Fibroblast of skin of right biceps (primary cell): Measurements from ENCODE around the gene SYCE1L.
"Not testable (repeated sequence)": the region's sequence is repeated elsewhere in the genome, so short reads cannot be mapped to it uniquely, and the experiment has no call there.

Experiments
- DNase-seq: peaks from one replicate; pipeline ENCODE4 v3.0.0-alpha.2; 2013

The SYCE1L gene

DNA sequence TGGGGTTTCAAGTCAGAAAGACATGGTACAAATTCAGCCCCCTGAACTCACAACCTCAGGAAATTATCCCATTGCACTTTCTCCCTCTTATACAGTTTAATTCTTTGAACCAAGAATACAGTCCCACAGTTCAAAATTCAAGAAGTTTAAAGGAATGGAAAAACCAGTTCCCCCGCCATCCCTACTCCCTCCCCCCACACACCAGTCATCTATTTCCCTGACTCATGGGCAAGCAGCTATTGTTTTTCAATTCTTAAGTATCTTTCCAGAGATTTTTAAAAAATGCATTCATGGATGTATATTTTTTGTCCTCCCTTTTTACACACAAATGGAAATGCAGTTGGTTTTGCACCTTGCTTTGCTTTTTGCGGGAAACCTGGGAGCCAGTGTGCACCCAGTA lies 7.3 kb downstream of the SYCE1L start:
- no peak for DNase-seq

GRCh38 chr16:77207030-77207429 lies 7.8 kb downstream of the SYCE1L start:
- no peak for DNase-seq

GRCh38 chr16:77208382-77208781 lies 9.2 kb downstream of the SYCE1L start:
- DNase-seq, result no peak

- no peak for DNase-seq
Observed at GRCh38 chr16:77211880-77212740, 12.9 kb downstream of the SYCE1L start.

- peak; percentile 31 for DNase-seq
Observed at GRCh38 chr16:77212741-77213541, 13.7 kb downstream of the SYCE1L start.

DNA sequence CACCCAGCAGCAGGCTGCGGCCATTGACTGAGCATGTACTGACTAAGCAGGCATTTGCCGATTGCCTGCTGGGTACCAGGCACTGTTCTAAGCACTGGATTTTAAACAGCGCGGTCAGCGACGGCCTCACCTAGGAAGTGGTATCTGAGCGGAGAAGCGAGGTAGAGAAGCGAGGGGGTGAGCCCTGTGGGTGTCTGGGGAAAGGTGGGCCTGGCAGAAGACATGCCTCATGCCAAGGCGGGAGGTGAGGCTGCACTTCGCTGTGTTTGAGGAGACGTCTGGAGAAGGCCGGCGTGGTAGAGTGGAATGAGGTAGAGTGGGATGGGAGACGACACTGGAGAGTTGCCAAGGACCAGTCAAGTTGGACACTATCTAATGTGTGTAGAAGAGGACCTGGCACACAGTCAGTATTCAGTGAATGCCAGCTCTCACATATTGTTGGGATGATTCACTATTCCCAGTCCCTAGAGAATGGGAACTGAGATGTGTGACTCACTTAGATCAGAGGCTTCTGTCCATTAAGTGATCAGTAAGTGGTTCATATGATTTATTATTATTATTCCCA lies 14.4 kb downstream of the SYCE1L start:
- DNase-seq, result peak; percentile 95

DNA sequence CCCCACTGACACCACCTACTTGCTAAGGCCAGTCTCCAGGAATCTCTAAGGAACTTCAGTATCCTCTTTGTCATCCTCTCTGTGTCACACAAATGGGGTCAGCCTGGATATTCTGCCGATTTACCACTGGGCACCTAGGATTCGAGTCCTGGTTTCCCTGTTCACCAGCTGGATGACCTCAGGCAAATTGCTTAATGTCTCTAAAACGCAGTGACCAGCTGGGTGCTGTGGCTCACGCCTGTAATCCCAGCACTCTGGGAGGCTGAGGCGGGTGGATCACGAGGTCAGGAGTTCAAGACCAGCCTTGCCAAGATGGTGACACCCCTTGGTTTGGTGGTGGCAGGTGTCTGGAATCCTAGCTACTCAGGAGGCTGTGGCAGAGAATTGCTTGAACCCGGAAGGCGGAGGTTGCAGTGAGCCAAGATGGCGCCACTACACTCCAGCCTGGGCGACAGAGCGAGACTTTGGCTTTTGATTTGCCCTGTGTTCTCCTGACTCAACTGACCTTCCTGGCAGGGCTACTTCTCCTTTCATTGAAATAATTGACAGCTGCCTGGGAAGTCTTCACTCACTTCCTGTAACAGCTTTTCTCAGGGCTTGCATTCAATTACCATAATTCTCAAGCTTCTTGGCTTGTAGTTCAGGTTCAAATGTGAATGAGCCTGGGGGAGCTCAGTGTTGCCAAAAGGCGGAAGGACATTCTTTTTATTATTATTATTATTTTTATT lies 15.4 kb downstream of the SYCE1L start:
- no peak for DNase-seq

- DNase-seq, result no peak
Observed at GRCh38 chr16:77219437-77219836, 20.2 kb downstream of the SYCE1L start.

- no peak for DNase-seq
Observed at GRCh38 chr16:77220427-77220826, 21.2 kb downstream of the SYCE1L start.

- DNase-seq, result no peak
Observed at GRCh38 chr16:77221482-77221881, 22.3 kb downstream of the SYCE1L start.

- no peak for DNase-seq
Observed at GRCh38 chr16:77223184-77223583, 24.0 kb downstream of the SYCE1L start.

DNA sequence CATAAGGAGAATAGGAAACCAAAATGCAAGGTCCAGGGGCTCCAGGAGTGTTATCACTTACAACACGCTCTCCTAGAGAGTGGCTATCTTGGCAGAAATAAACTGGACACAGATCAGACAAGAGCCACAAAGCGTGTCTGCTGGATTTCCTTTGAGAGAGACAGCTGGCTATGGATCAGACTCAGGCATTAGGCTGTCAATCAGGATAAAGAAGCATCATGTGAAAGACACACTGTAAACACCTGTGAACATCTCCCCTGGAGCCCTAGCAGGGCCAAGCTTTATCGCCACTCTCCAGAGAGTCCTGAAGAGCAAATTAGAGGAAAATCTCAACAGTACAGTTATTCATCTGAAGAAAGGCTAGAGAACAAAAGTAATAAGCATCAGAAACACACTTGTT lies 26.0 kb downstream of the SYCE1L start:
- DNase-seq, result no peak

DNA sequence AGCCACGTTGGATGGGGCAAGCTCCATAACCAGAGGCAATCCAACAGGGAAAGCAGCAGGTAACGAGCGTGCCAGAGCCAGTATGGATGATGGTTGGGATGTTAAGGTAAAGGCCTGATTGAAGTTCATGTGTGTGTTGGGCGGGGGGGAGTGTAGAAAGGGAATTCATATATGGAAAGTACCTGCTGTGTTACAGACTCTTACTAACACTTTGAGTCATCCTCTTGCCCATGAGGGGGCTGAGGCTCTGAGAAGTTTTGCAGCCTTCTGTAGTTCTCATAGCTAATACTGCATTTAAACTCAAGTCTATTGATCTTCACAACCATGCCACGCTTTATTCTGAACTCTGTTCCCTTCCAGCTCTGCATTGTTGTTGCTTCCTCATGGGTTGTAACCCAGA lies 28.5 kb downstream of the SYCE1L start:
- no peak for DNase-seq

GRCh38 chr16:77231047-77231446 lies 31.8 kb downstream of the SYCE1L start:
- no peak for DNase-seq

DNA sequence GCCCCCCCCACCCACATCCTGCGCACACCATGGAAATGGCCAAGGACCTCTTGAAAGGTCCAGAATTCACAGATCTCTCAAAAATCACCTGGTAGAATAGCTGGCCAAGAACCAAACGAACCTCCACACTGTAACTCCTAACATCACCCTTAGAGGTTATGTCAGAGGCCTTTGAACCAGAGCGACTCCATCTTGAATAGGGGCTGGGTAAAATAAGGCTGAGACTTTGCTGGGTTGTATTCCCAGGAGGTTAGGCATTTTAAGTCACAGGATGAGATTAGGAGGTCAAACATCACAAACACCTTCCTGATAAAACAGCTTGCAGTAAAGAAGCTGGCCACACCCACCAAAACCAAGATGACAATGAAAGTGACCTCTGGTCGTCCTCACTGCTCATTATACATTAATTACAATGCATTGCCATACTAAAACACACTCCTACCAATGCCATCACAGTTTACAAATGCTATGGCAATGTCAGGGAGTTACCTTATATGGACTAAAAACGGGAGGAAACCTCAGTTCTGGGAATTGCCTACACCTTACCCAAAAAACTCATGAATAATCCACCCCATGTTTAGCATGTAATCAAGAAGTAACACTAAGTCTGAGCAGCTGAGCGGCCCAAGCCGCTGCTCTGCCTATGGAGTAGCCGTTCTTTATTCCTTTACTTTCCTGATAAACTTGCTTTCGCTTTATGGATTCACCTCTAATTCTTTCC lies 34.8 kb downstream of the SYCE1L start:
- DNase-seq, result no peak

GRCh38 chr16:77234611-77235010 lies 35.4 kb downstream of the SYCE1L start:
- DNase-seq, result no peak

- DNase-seq, result peak; percentile 72
Observed at GRCh38 chr16:77236063-77236511, 36.9 kb downstream of the SYCE1L start.

DNA sequence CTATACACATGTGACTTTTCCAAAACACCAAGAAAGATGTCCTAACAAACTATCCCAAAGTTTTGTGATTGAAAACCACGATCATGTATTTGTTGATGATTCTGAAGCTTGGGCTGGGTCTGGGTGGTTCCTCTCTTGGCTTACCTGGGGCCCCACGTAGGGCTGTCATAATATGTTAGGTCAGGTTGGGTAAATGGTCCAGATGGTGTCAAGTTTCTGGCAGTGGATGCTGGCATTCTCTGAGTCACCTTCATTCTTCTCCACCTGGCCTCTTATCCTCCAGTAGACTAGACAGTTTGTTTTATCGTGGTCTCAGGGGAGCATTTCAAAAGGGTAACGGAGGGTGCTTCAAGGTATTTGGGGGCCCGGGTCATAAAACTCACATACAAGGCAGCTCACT lies 39.4 kb downstream of the SYCE1L start:
- DNase-seq, result no peak

- DNase-seq, result not testable (repeated sequence)
Observed at GRCh38 chr16:77242471-77242870, 43.3 kb downstream of the SYCE1L start.

GRCh38 chr16:77246150-77246549 lies 46.9 kb downstream of the SYCE1L start:
- DNase-seq, result no peak

DNA sequence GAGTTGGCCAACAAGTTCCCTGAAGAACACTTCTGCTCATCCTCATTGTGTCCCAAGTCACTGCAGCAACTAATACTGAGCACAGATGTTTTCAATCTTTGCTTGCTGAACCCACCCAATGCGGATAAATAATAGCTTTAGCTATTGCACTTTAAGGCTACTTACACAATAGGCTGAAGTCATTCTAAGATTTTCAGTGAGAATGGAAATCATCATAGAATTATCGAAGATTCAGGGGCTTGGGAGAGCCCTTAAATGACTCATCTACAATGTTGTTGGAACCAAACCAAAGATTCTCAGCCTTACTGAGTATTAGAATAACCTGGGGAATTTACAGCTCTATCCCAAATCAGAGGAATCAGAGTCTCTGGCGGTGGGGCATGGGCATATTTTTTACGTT lies 51.2 kb downstream of the SYCE1L start:
- peak; percentile 53 for DNase-seq
